A549 (cell line): ENCODE data around the gene YWHAG. TPM values are rescaled to one million over a fixed set of nuclear protein-coding genes. Genes with fewer than 3 reads are reported as not detected.

Experiments used
- ATAC-seq, 2 experiments: fragments of 200-7000 bp in 1 of 2; fragments of >200 bp in 1 of 2; cut with Nextera tagmentation in 1 of 2; cut with Tn5 transposase in 1 of 2; 3 replicates each; pipeline versions ENCODE4 v1.8.0 to v1.9.1; 2018 to 2020; ENCODE audit warnings: mild to moderate bottlenecking in 1 of 2, moderate library complexity in 1 of 2
- CTCF ChIA-PET: fragments of 300-600 bp; sonication (Branson Sonifier 250); formaldehyde crosslinking; extraction: SDS; loops from one replicate; lab custom pipeline; 2021; ENCODE audit warnings: antibody characterized with exemption, inconsistent platforms; lab: Yijun Ruan, JAX
- POLR2A ChIA-PET: fragments of 350-600 bp; formaldehyde crosslinking; extraction: SDS; loops from one replicate; lab custom pipeline; 2021; ENCODE audit warnings: antibody characterized with exemption, inconsistent platforms; lab: Yijun Ruan, JAX
- DNase-seq, 2 experiments: peaks; one replicate each; pipeline versions ENCODE4 v3.0.0 to v3.0.0-alpha.2; 2011 to 2016; ENCODE audit warnings: low read depth in 1 of 2, low spot score in 1 of 2
- FAIRE-seq: peaks from 2 replicates; lab custom pipeline; 2011; peaks lifted over from hg19 to GRCh38; lab: Jason Lieb, UNC
- H3K27ac ChIP-seq, 2 experiments: fragments of >200 bp; sonication (Bioruptor Twin); formaldehyde crosslinking; 3 replicates each; pipeline ENCODE4 v1.5.1; 2016 to 2017
- H3K4me1 ChIP-seq: fragments of >200 bp; sonication (Bioruptor Twin); formaldehyde crosslinking; 3 replicates; pipeline ENCODE4 v1.6.1; 2016
- H3K4me2 ChIP-seq: fragments of >200 bp; sonication (Bioruptor Twin); formaldehyde crosslinking; 3 replicates; pipeline ENCODE4 v1.6.1; 2016
- H3K4me3 ChIP-seq: fragments of >200 bp; sonication (Bioruptor Twin); formaldehyde crosslinking; 3 replicates; pipeline ENCODE4 v1.5.1; 2016
- H3K9me3 ChIP-seq: fragments of >200 bp; sonication (Bioruptor Twin); formaldehyde crosslinking; 3 replicates; pipeline ENCODE4 v1.6.1; 2016
- BCL3 ChIP-seq: fragments of >200 bp; sonication (Bioruptor Twin); formaldehyde crosslinking; IDR thresholded peaks from 3 replicates; pipeline ENCODE4 v1.6.1; 2016
- CHD4 ChIP-seq: fragments of 200-600 bp; sonication (generic); IDR thresholded peaks from 2 replicates; pipeline ENCODE4 v1.6.1; 2016; ENCODE audit warnings: antibody characterized with exemption, mild to moderate bottlenecking, borderline replicate concordance
- E2F6 ChIP-seq: IDR thresholded peaks from 2 replicates; pipeline ENCODE4 v1.6.1; 2012; ENCODE audit warnings: low read depth, borderline replicate concordance
- FOXS1 ChIP-seq: fragments of 250-450 bp; sonication (Bioruptor Pico); IDR thresholded peaks from 2 replicates; pipeline ENCODE4 v1.5.0; 2020; ENCODE audit warnings: mild to moderate bottlenecking, moderate library complexity
- GATA3 ChIP-seq: IDR thresholded peaks from 2 replicates; pipeline ENCODE4 v1.6.1; 2012; ENCODE audit warnings: borderline replicate concordance
- HDAC2 ChIP-seq: fragments of 200-600 bp; sonication (generic); IDR thresholded peaks from 2 replicates; pipeline ENCODE4 v1.6.1; 2016
- HES2 ChIP-seq: fragments of >200 bp; sonication (Bioruptor Twin); formaldehyde crosslinking; IDR thresholded peaks from 2 replicates; pipeline ENCODE4 v1.6.1; 2016
- HEYL ChIP-seq: fragments of 250-450 bp; sonication (Bioruptor Pico); IDR thresholded peaks from 2 replicates; pipeline ENCODE4 v1.8.0; 2021; ENCODE audit warnings: mild to moderate bottlenecking, moderate library complexity
- HMGXB4 ChIP-seq: fragments of 250-450 bp; sonication (Bioruptor Pico); IDR thresholded peaks from 2 replicates; pipeline ENCODE4 v1.5.0; 2021; ENCODE audit warnings: mild to moderate bottlenecking, moderate library complexity, borderline replicate concordance
- HOXB13 ChIP-seq: fragments of 250-450 bp; sonication (Bioruptor Pico); IDR thresholded peaks from 2 replicates; pipeline ENCODE4 v1.5.0; 2020; ENCODE audit warnings: low read depth, mild to moderate bottlenecking, moderate library complexity
- HOXB5 ChIP-seq: fragments of 250-450 bp; sonication (Bioruptor Pico); IDR thresholded peaks from 2 replicates; pipeline ENCODE4 v1.5.0; 2020; ENCODE audit warnings: mild to moderate bottlenecking, moderate library complexity
- JUN ChIP-seq, 2 experiments: fragments of >200 bp; sonication (Bioruptor Twin); formaldehyde crosslinking; IDR thresholded peaks; 2 replicates in 1 of 2; 3 replicates in 1 of 2; pipeline ENCODE4 v1.6.1; 2016 to 2017
- KDM1A ChIP-seq: fragments of 200-600 bp; sonication (generic); IDR thresholded peaks from 2 replicates; pipeline ENCODE4 v1.6.1; 2016; ENCODE audit warnings: low read depth, mild to moderate bottlenecking
- KDM5A ChIP-seq: fragments of 200-600 bp; sonication (generic); IDR thresholded peaks from 2 replicates; pipeline ENCODE4 v1.6.1; 2016; ENCODE audit warnings: antibody characterized with exemption, mild to moderate bottlenecking
- MAX ChIP-seq: IDR thresholded peaks from 2 replicates; pipeline ENCODE4 v1.6.1; 2012
- NFE2L2 ChIP-seq: fragments of 150-350 bp; conservative IDR thresholded peaks from 2 replicates; pipeline ENCODE4 v1.6.1; 2014; ENCODE audit warnings: low read length
- NR3C1 ChIP-seq: fragments of >200 bp; sonication (Bioruptor Twin); formaldehyde crosslinking; IDR thresholded peaks from 3 replicates; pipeline ENCODE4 v1.6.1; 2017
- PHF8 ChIP-seq: fragments of 200-600 bp; sonication (generic); IDR thresholded peaks from 2 replicates; pipeline ENCODE4 v1.6.1; 2016; ENCODE audit warnings: low read depth, mild to moderate bottlenecking, antibody characterized with exemption, moderate library complexity, borderline replicate concordance
- POLR2A ChIP-seq: IDR thresholded peaks from 2 replicates; pipeline ENCODE4 v1.6.1; 2012; ENCODE audit warnings: mild to moderate bottlenecking, low read length
- RAD21 ChIP-seq, 2 experiments: fragments of >200 bp in 1 of 2; sonication (Bioruptor Twin) in 1 of 2; formaldehyde crosslinking in 1 of 2; IDR thresholded peaks in 1 of 2; conservative IDR thresholded peaks in 1 of 2; 2 replicates in 1 of 2; 3 replicates in 1 of 2; pipeline ENCODE4 v1.6.1; 2012 to 2018; ENCODE audit warnings: inconsistent platforms in 1 of 2
- RCOR1 ChIP-seq: fragments of 150-350 bp; IDR thresholded peaks from 2 replicates; pipeline ENCODE4 v1.6.1; 2014; ENCODE audit warnings: antibody characterized with exemption, low read length, low read depth
- REST ChIP-seq: fragments of 200-600 bp; sonication (generic); IDR thresholded peaks from 2 replicates; pipeline ENCODE4 v1.6.1; 2016; ENCODE audit warnings: antibody characterized with exemption, mild to moderate bottlenecking, moderate library complexity
- RNF2 ChIP-seq: fragments of 200-600 bp; sonication (generic); IDR thresholded peaks from 2 replicates; pipeline ENCODE4 v1.6.1; 2016; ENCODE audit warnings: low read depth, mild to moderate bottlenecking, antibody characterized with exemption, moderate library complexity, borderline replicate concordance
- SMC3 ChIP-seq: fragments of >200 bp; sonication (Bioruptor Twin); formaldehyde crosslinking; IDR thresholded peaks from 3 replicates; pipeline ENCODE4 v1.6.1; 2018; ENCODE audit warnings: inconsistent platforms
- ZSCAN20 ChIP-seq: fragments of 250-450 bp; sonication (Bioruptor Pico); IDR thresholded peaks from 2 replicates; pipeline ENCODE4 v1.8.0; 2022; ENCODE audit warnings: mild to moderate bottlenecking, moderate library complexity
- WGBS: methylation state at CpG from one replicate; pipeline ENCODE4 v1.1.6; 2017; ENCODE audit errors: missing lambda C conversion rate; 5-methylcytosine and 5-hydroxymethylcytosine counted together
- polyA plus RNA-seq, 4 experiments: library from polyadenylated mRNA; depleted of rRNA in 3 of 4; stranded (reverse); fragments of >200 nt; fragmentation: RNase III in 1 of 4; extraction: RNeasy Plus Mini Kit Qiagen cat#74134 plus additional on column Dnase treatment in 1 of 4; gene quantifications; 2 replicates in 3 of 4; 3 replicates in 1 of 4; pipeline ENCODE4 v1.2.3, GENCODE V29; 2011 to 2017

Gene YWHAG
- polyA plus RNA-seq, 2 of the 4 experiments (the other 2 are of a cell fraction) = 141 to 302 TPM

GRCh38 chr7:76302347-76303201 is 56.2 kb downstream of the YWHAG start, which contains the start of gene HSPB1:
Gene HSPB1 (plus strand): TSS chr7:76302673. CDS start chr7:76302713, 40 bp downstream.
- FAIRE-seq = no peak
- TF ChIP-seq E2F6 (peak; percentile 96), MAX (peak; percentile 97), HOXB5 (CRISPR knock-in tag) (0 out of 2 replicates have a peak, but pooled peaks have one; percentile 42), CHD4 (no peak), HDAC2 (peak; percentile 20; the same call in 1 of the 2 replicates), POLR2A (peak; percentile 97), JUN (IDR thresholded peaks at IDR 0.05) (peak; percentile 78 to 91), GATA3 (peak; percentile 46; the same call in 1 of the 2 replicates), REST (peak; percentile 35; the same call in 1 of the 2 replicates), RNF2 (peak; percentile 33; the same call in 1 of the 2 replicates), BCL3 (peak; percentile 86; the same call in 2 of the 3 replicates), SMC3 (peak; percentile 8; the same call in 1 of the 3 replicates), NR3C1 (no peak), FOXS1 (CRISPR knock-in tag) (0 out of 2 replicates have a peak, but pooled peaks have one; percentile 20), HEYL (CRISPR knock-in tag) (no peak), HES2 (no peak), PHF8 (peak; percentile 85)
- under 1% methylated on average over 24 of the region's 75 CpGs for WGBS
- Histone ChIP-seq H3K9me3 (no peaks in the 10 kb centered on the region), H3K4me3 (peak within 1 kb of the TSS; percentile 91), H3K27ac (peak within 1 kb of the TSS; percentile 96), H3K4me1 (peaks cover 60% of the 10 kb centered on the region), H3K4me2 (peak within 1 kb of the TSS; percentile 87)
- peak; percentile 52 to 60 for ATAC-seq
- ChIA-PET CTCF (interaction anchor here (1.0 to 32.9 kb wide), 5 partner anchors 9 to 125 kb away, joined by 3 to 764 read pairs (median 59); partner anchors contain the start of gene HSPB1), POLR2A (interaction anchor here (1.0 to 1.6 kb wide), 5 partner anchors 8 to 136 kb away, joined by 3 to 18 read pairs (median 7); no protein-coding TSS in a partner anchor)
- peak; percentile 73 to 92 for DNase-seq

GRCh38 chr7:76301000-76301399 is 57.8 kb downstream of the YWHAG start:
- DNase-seq (no peak), ATAC-seq (no peak), FAIRE-seq (no peak)
- Histone ChIP-seq H3K4me1 (peaks cover 58% of the 10 kb centered on the region), H3K4me3 (no peak overlapping the region), H3K27ac (peak overlapping the region; percentile 71 to 96; a peak in 5 of 6 replicates), H3K4me2 (no peak overlapping the region), H3K9me3 (no peaks in the 10 kb centered on the region)
- CTCF ChIA-PET = interaction anchor here (27.1 to 32.9 kb wide), 2 partner anchors 8 to 12 kb away, joined by 764 read pairs; partner anchors contain the start of gene HSPB1
- POLR2A ChIA-PET = no interaction called here
- 89% methylated on average over 3 of the region's 3 CpGs for WGBS
- TF ChIP-seq GATA3 (no peak), HMGXB4 (CRISPR knock-in tag) (no peak), HOXB13 (CRISPR knock-in tag) (no peak), E2F6 (no peak), NFE2L2 (no peak), RCOR1 (no peak), RAD21 (conservative IDR thresholded peaks at IDR 0.05 in 1 of 2, IDR thresholded peaks at IDR 0.05 in 1 of 2) (no peak), ZSCAN20 (CRISPR knock-in tag) (no peak), FOXS1 (CRISPR knock-in tag) (no peak), CHD4 (no peak), KDM1A (no peak), KDM5A (no peak)
